Right lung (tissue), 5 donors: Measurements from ENCODE around the gene LRRC8C. TPM values are rescaled to one million over a fixed set of nuclear protein-coding genes. Genes with fewer than 3 reads are reported as not detected.

Experiments
- DNase-seq, 2 donors: peaks; one replicate each; pipeline ENCODE4 v3.0.0-alpha.2; 2013
- polyA plus RNA-seq, 5 donors: library from polyadenylated mRNA; unstranded; fragments of 120-200 nt; gene quantifications; one replicate each; pipeline versions ENCODE4 v1.2.1 to v1.2.3, GENCODE V29; 2013; ENCODE audit warnings: inconsistent platforms in 1 of 5, low replicate concordance in 1 of 5; ENCODE audit not compliant: insufficient read length in 5 of 5, insufficient read depth in 1 of 5

LRRC8C gene
- polyA plus RNA-seq, 5 donors: 5.5 to 10.4 (median 8.3) TPM

GRCh38 chr1:89727517-89728312 is 94.8 kb downstream of the LRRC8C start:
- DNase-seq: no peak

- no peak for DNase-seq
Measured at GRCh38 chr1:89728381-89728780, 95.5 kb downstream of the LRRC8C start.

- no peak for DNase-seq
Measured at GRCh38 chr1:89732206-89732605, 99.3 kb downstream of the LRRC8C start.

GRCh38 chr1:89732643-89733222 is 99.8 kb downstream of the LRRC8C start:
- DNase-seq: no peak

GRCh38 chr1:89733748-89734147 is 100.8 kb downstream of the LRRC8C start:
- DNase-seq: no peak

- no peak for DNase-seq
Measured at GRCh38 chr1:89734442-89734841, 101.5 kb downstream of the LRRC8C start.

- no peak for DNase-seq
Measured at GRCh38 chr1:89735479-89735878, 102.6 kb downstream of the LRRC8C start.

- DNase-seq: no peak
Measured at GRCh38 chr1:89736937-89737733, 104.2 kb downstream of the LRRC8C start.

- DNase-seq: no peak
Measured at GRCh38 chr1:89737985-89738510, 105.1 kb downstream of the LRRC8C start.

GRCh38 chr1:89739013-89739843 is 106.3 kb downstream of the LRRC8C start:
- DNase-seq: no peak

GRCh38 chr1:89739844-89740216 is 106.9 kb downstream of the LRRC8C start:
- DNase-seq: no peak

GRCh38 chr1:89743788-89744187 is 110.9 kb downstream of the LRRC8C start:
- DNase-seq: no peak

- DNase-seq: no peak
Measured at GRCh38 chr1:89746424-89747149, 113.7 kb downstream of the LRRC8C start.

GRCh38 chr1:89753761-89754160 is 120.8 kb downstream of the LRRC8C start:
- no peak for DNase-seq

- DNase-seq: no peak
Measured at GRCh38 chr1:89754518-89754917, 121.6 kb downstream of the LRRC8C start.

GRCh38 chr1:89755591-89755990 is 122.7 kb downstream of the LRRC8C start:
- DNase-seq: no peak

- peak; percentile 58 to 59 for DNase-seq
Measured at GRCh38 chr1:89757532-89757931, 124.6 kb downstream of the LRRC8C start.

- no peak for DNase-seq
Measured at GRCh38 chr1:89758156-89758555, 125.2 kb downstream of the LRRC8C start.

- DNase-seq: no peak
Measured at GRCh38 chr1:89759036-89759435, 126.1 kb downstream of the LRRC8C start.

- no peak for DNase-seq
Measured at GRCh38 chr1:89760496-89760895, 127.6 kb downstream of the LRRC8C start.

- DNase-seq: no peak
Measured at GRCh38 chr1:89761338-89761737, 128.4 kb downstream of the LRRC8C start.
